Transverse colon (tissue), 3 donors: Measurements from ENCODE around the gene LRRC8C.

ENCODE experiments used
- CTCF ChIP-seq, 5 experiments: fragments of 200-600 bp in 3 of 5; fragments of 450-650 bp in 2 of 5; sonication (generic) in 3 of 5; IDR thresholded peaks; 1 replicate in 2 of 5; 2 replicates in 3 of 5; pipeline ENCODE4 v1.5.1; 2016 to 2017; ENCODE audit warnings: antibody characterized with exemption in 5 of 5, inconsistent platforms in 3 of 5, mild to moderate bottlenecking in 2 of 5, moderate library complexity in 1 of 5
- POLR2A ChIP-seq: fragments of 450-650 bp; IDR thresholded peaks from one replicate; pipeline ENCODE4 v1.6.1; 2016; ENCODE audit warnings: antibody characterized with exemption, mild to moderate bottlenecking, moderate library complexity

GRCh38 chr1:89762386-89762778 lies 129.5 kb downstream of the LRRC8C start:
- TF ChIP-seq CTCF (IDR thresholded peaks at IDR 0.05) (no peak), POLR2A (no peak)
